Measurements from ENCODE around the gene FOXP4. TPM values are rescaled to one million over a fixed set of nuclear protein-coding genes. Genes with fewer than 3 reads are reported as not detected.

Gene FOXP4
- total RNA-seq, 4 donors from 2014 or later: 12.6 to 42.4 (median 23.7) TPM

DNA sequence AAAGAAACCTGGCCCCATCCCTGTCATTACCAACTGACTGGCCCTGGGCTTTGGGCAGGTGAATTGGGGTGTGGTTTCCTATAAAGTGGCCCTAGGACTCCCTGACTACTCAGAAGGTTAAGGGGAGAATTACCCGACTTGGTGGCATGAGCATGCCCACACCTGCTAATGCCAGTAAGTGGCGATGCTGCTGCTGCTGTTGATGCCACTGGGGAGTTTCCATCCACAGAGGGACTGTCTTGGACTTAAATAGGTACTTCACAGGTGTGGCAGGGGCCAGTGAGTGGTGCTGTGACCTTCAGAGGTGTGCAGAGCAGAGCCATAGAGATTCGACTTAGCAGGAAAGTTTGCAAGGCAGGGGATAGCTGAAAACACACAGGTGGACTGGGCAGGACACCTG lies 59.5 kb downstream of the FOXP4 start:
- Histone ChIP-seq H3K27me3 (no peaks in the 10 kb centered on the region), H3K9me3 (no peaks in the 10 kb centered on the region), H3K4me3 (replicated peaks in 1 of 3) (no peak overlapping the region), H3K27ac (no peak overlapping the region), H3K36me3 (no peaks in the 10 kb centered on the region), H3K4me1 (peaks cover 0 to 11% of the 10 kb centered on the region in 2 donors)
- 47 to 66% methylated on average over 3 of the region's 3 CpGs for WGBS, 2 donors
- no peak for DNase-seq
- TF ChIP-seq, protein P1, sequence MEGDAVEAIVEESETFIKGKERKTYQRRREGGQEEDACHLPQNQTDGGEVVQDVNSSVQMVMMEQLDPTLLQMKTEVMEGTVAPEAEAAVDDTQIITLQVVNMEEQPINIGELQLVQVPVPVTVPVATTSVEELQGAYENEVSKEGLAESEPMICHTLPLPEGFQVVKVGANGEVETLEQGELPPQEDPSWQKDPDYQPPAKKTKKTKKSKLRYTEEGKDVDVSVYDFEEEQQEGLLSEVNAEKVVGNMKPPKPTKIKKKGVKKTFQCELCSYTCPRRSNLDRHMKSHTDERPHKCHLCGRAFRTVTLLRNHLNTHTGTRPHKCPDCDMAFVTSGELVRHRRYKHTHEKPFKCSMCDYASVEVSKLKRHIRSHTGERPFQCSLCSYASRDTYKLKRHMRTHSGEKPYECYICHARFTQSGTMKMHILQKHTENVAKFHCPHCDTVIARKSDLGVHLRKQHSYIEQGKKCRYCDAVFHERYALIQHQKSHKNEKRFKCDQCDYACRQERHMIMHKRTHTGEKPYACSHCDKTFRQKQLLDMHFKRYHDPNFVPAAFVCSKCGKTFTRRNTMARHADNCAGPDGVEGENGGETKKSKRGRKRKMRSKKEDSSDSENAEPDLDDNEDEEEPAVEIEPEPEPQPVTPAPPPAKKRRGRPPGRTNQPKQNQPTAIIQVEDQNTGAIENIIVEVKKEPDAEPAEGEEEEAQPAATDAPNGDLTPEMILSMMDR (IDR thresholded peaks at IDR 0.05): no peak
- TF ChIP-seq POLR2A (IDR thresholded peaks at IDR 0.05): no peak
- intact Hi-C loops (cut with DNase I): no loop called here

DNA sequence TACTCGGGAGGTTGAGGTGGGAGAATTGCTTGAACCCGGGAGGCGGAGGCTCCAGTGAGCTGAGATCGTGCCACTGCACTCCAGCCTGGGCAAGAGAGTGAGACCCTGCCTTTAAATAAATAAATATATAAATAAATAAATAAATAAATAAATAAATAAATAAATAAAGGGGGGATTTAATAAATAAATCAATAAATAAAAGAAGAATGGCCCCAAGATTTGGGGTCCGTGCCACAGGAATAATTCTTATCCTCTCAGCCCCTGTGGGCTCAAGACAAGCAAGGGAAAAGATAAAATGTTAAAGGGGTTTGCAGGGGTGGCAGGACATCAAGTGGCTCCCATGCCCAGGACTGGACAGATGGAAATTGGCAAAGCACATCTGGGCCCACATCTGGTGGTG lies 60.9 kb downstream of the FOXP4 start:
- WGBS, 2 donors: 95 to 96% methylated on average over 5 of the region's 5 CpGs
- Histone ChIP-seq H3K9me3 (no peaks in the 10 kb centered on the region), H3K27ac (no peak overlapping the region), H3K36me3 (no peaks in the 10 kb centered on the region), H3K4me1 (peaks cover 0 to 10% of the 10 kb centered on the region in 2 donors), H3K27me3 (no peaks in the 10 kb centered on the region), H3K4me3 (replicated peaks in 1 of 3) (no peak overlapping the region)
- intact Hi-C loops (cut with DNase I): no loop called here
- no peak for DNase-seq
- no peak for TF ChIP-seq POLR2A (IDR thresholded peaks at IDR 0.05)
- TF ChIP-seq, protein P1 (IDR thresholded peaks at IDR 0.05): no peak

DNA sequence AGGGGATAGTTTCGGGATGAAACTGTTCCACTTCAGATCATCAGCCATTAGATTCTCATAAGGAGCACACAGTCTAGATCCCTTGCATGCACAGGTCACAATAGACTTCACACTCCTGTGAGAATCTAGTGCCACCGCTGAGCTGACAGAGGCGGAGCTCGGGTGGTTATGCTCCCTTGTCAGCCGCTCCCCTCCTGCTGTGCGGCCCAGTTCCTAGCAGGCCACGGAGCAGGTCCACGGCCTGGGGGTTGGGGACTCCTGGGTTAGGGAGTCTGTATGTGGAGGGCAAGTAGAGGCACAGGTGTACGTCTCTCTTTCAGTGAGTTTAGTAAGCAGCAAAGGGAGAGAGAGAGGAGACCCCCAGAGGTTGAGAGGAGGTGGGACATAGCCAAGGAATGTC lies 61.6 kb downstream of the FOXP4 start:
- no peak for DNase-seq
- no peak overlapping the region for H3K4me3 ChIP-seq (replicated peaks in 1 of 3)
- intact Hi-C loops (cut with DNase I): no loop called here
- TF ChIP-seq POLR2A (IDR thresholded peaks at IDR 0.05): no peak
- TF ChIP-seq, protein P1 (IDR thresholded peaks at IDR 0.05): no peak
- no peak overlapping the region for H3K27ac ChIP-seq
- no peaks in the 10 kb centered on the region for H3K9me3 ChIP-seq
- 85 to 88% methylated on average over 8 to 9 of the region's 9 CpGs for WGBS, 2 donors
- H3K27me3 ChIP-seq: no peaks in the 10 kb centered on the region
- H3K4me1 ChIP-seq: peaks cover 0 to 3% of the 10 kb centered on the region in 2 donors
- H3K36me3 ChIP-seq: no peaks in the 10 kb centered on the region

DNA sequence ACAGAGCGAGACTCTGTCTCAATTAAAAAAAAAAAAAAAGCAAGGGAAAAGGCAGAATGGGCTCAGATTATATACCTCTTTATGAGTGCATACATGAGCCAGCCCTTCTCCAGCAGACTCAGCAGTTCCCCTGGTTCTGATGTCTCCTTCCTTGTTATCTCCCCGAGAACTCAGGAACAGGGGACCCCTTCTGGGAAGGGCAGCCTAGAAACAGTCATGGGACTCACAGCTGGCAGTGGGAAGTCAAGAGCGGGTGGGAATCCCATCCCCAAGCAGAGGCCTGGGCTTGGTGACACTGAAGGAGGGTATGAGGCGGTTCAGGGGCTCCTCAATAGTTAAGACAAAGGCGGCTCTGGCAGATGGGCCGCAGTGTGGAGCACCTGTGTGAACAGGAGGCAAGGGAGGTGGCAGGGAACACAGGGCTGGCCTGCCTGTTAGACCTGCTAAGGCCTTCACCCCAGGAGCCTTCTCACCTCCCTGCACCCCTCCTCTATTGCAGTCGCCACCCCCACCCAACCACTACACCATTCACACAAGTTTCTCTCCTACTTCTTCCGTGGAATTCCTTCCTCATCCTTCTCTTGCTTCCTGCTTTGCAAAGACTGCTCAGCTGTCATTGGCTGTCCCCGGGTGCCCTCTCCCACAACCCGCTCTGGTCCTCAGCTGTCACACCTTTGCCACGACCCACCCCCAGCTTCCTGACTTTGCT lies 62.4 kb downstream of the FOXP4 start:
- H3K4me1 ChIP-seq: no peaks in the 10 kb centered on the region
- no peak for DNase-seq
- H3K9me3 ChIP-seq: no peaks in the 10 kb centered on the region
- no peaks in the 10 kb centered on the region for H3K36me3 ChIP-seq
- H3K4me3 ChIP-seq (replicated peaks in 1 of 3): no peak overlapping the region
- no peaks in the 10 kb centered on the region for H3K27me3 ChIP-seq
- intact Hi-C loops (cut with DNase I): no loop called here
- 86% methylated on average over 9 to 11 of the region's 11 CpGs for WGBS, 2 donors
- TF ChIP-seq, protein P1 (IDR thresholded peaks at IDR 0.05): no peak
- no peak for TF ChIP-seq POLR2A (IDR thresholded peaks at IDR 0.05)
- H3K27ac ChIP-seq: no peak overlapping the region

DNA sequence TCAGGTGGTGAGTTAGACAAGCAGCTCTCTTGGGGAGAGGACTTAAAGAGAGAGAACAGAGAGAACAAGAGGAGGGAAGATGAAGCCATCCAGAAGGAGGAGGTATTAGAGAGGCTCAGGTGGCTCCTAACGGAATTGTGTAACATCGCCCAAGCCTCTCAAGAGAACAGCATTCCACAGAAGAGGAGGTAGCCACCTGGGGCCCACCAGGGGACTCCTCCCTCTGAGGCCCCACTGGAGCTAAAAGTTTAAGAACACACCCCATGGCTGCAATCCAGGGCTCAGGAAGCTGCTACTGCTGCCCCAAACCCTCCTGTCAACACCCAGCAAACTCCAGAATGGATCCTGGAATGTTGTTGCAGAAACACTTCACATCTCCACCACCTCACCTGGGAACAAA lies 68.5 kb downstream of the FOXP4 start:
- no peaks in the 10 kb centered on the region for H3K27me3 ChIP-seq
- no peak for DNase-seq
- 56 to 68% methylated on average over 2 of the region's 2 CpGs for WGBS, 2 donors
- H3K4me3 ChIP-seq (replicated peaks in 1 of 3): no peak overlapping the region
- no peak overlapping the region for H3K27ac ChIP-seq
- TF ChIP-seq POLR2A (IDR thresholded peaks at IDR 0.05): no peak
- TF ChIP-seq, protein P1 (IDR thresholded peaks at IDR 0.05): no peak
- no peaks in the 10 kb centered on the region for H3K36me3 ChIP-seq
- intact Hi-C loops (cut with DNase I): no loop called here
- no peaks in the 10 kb centered on the region for H3K9me3 ChIP-seq
- H3K4me1 ChIP-seq: no peaks in the 10 kb centered on the region

Measured in thyroid gland (tissue), 4 donors.